Measurements from ENCODE around the gene TUBGCP6. TPM values are rescaled to one million over a fixed set of nuclear protein-coding genes. Genes with fewer than 3 reads are reported as not detected.

TUBGCP6 gene
- total and polyA plus RNA-seq, 2 experiments from 2014 or later, result 18.6 to 47.1 TPM

GRCh38 chr22:50250249-50250554 lies 5.4 kb upstream of the TUBGCP6 start (continued):
- TF ChIP-seq ZNF462 (CRISPR knock-in tag; IDR thresholded peaks at IDR 0.05), result no peak

- DNase-seq (ENCODE audit: low spot score), result no peak
- Mint-ChIP-seq H3K27me3 (ENCODE audit: insufficient read depth, low read depth, poor library complexity) (peaks cover 12% of the 10 kb centered on the region), H3K4me3 (peak overlapping the region; percentile 83; the same call in 2 of the 3 replicates), H3K36me3 (ENCODE audit: low read depth) (peaks cover 11% of the 10 kb centered on the region; the same call in 2 of the 3 replicates), H3K4me1 (peaks cover 10% of the 10 kb centered on the region), H3K27ac (no peak overlapping the region), H3K9me3 (no peaks in the 10 kb centered on the region)
- peak overlapping the region; percentile 96; the same call in 1 of the 2 replicates for H3K4me2 ChIP-seq
- H4K20me1 ChIP-seq (replicated peaks; ENCODE audit: insufficient read depth), result peaks cover 3% of the 10 kb centered on the region; the same call in 1 of the 2 replicates
- no peak overlapping the region for H2AFZ ChIP-seq
- no peak overlapping the region for H3K27ac ChIP-seq (ENCODE audit: low read depth)
- no peaks in the 10 kb centered on the region for H3K27me3 ChIP-seq (ENCODE audit: insufficient read depth)
- peaks cover 4% of the 10 kb centered on the region; the same call in 1 of the 2 replicates for H3K4me1 ChIP-seq (ENCODE audit: insufficient read depth)
- peaks cover 6% of the 10 kb centered on the region for H3F3A ChIP-seq (replicated peaks; ENCODE audit: low read depth)
- peaks cover under 1% of the 10 kb centered on the region for H3K79me2 ChIP-seq (replicated peaks; ENCODE audit: insufficient read depth)
- no peaks in the 10 kb centered on the region for H3K36me3 ChIP-seq (ENCODE audit: insufficient read depth)
- TF ChIP-seq ZNF462 (CRISPR knock-in tag; IDR thresholded peaks at IDR 0.05), result no peak
- TF ChIP-seq EZH2 (IDR thresholded peaks at IDR 0.05; ENCODE audit: low read depth, unreplicated experiment), result no peak
- no peak for TF ChIP-seq EZH2phosphoT487 (IDR thresholded peaks at IDR 0.05; ENCODE audit: unreplicated experiment)
- peak overlapping the region; percentile 86; the same call in 1 of the 2 replicates for H3K4me3 ChIP-seq
- H3K9me2 ChIP-seq (ENCODE audit: insufficient read depth), result no peaks in the 10 kb centered on the region
- ATAC-seq, result no peak
Observed at GRCh38 chr22:50249341-50250248, 4.8 kb upstream of the TUBGCP6 start.
